ENCODE data around the gene SAMD3. TPM values are rescaled to one million over a fixed set of nuclear protein-coding genes. Genes with fewer than 3 reads are reported as not detected.

Gene SAMD3
- polyA plus RNA-seq, 1 of the 3 experiments (the other 2 are of a cell fraction): 16.0 TPM

GRCh38 chr6:130129762-130130246, 92.9 kb downstream of the SAMD3 start:
- 72% methylated on average over 6 of the region's 6 CpGs for WGBS (ENCODE audit: low lambda C conversion rate)
- ChIA-PET POLR2A (no interaction called here), CTCF (no interaction called here)
- Histone ChIP-seq H3K4me2 (peak overlapping the region; percentile 20), H3K4me3 (ENCODE audit: low read depth in 2 of 2, low read length in 1 of 2) (no peak overlapping the region), H4K20me1 (ENCODE audit: insufficient read depth) (no peaks in the 10 kb centered on the region), H2AFZ (ENCODE audit: low read depth) (peak overlapping the region; percentile 6; the same call in 1 of the 2 replicates), H3K79me2 (ENCODE audit: insufficient read depth) (no peaks in the 10 kb centered on the region), H3K27me3 (ENCODE audit: insufficient read depth) (no peaks in the 10 kb centered on the region), H3K9me2 (no peaks in the 10 kb centered on the region), H3K9me3 (no peaks in the 10 kb centered on the region), H3F3A (replicated peaks; ENCODE audit: insufficient read depth) (peaks cover 14% of the 10 kb centered on the region), H3K4me1 (ENCODE audit: control insufficient read depth in 1 of 2, insufficient read depth in 2 of 2, low read depth in 1 of 2, low read length in 1 of 2) (peaks cover 0 to 16% of the 10 kb centered on the region in 2 experiments; a peak in 1 of 4 replicates), H3K27ac (ENCODE audit: low read depth in 2 of 2, low read length in 1 of 2) (peak overlapping the region in 1 of 2 experiments; percentile 69; a peak in 2 of 4 replicates), H3K36me3 (replicated peaks in 1 of 2; ENCODE audit: control insufficient read depth in 1 of 2, insufficient read depth in 2 of 2, low read length in 1 of 2) (peaks cover 4 to 5% of the 10 kb centered on the region in 2 experiments), H3K9ac (peak overlapping the region; percentile 20; the same call in 1 of the 2 replicates)
- no peak for DNase-seq
- TF ChIP-seq IRF3 (IDR thresholded peaks at IDR 0.05; ENCODE audit: low read depth, low read length) (no peak), MXI1 (IDR thresholded peaks at IDR 0.05; ENCODE audit: low read depth, low read length) (no peak), NFIC (IDR thresholded peaks at IDR 0.05; ENCODE audit: borderline replicate concordance) (no peak), SMC3 (IDR thresholded peaks at IDR 0.05; ENCODE audit: low read depth, low read length) (no peak), YY1 (IDR thresholded peaks at IDR 0.05; ENCODE audit: low read depth) (no peak), FOXM1 (IDR thresholded peaks at IDR 0.05; ENCODE audit: low read depth) (no peak), CHD2 (IDR thresholded peaks at IDR 0.05; ENCODE audit: low read length, partially characterized antibody) (no peak), FOXJ3 (CRISPR knock-in tag; IDR thresholded peaks at IDR 0.05) (no peak), EZH2phosphoT487 (IDR thresholded peaks at IDR 0.05; ENCODE audit: borderline replicate concordance, low read depth) (no peak), FOSL2 (IDR thresholded peaks at IDR 0.05; ENCODE audit: borderline replicate concordance, low read depth) (no peak), POLR2AphosphoS5 (IDR thresholded peaks at IDR 0.05; ENCODE audit: low read depth, low read length) (no peak), SIN3A (IDR thresholded peaks at IDR 0.05; ENCODE audit: borderline replicate concordance, low read depth, low read length) (no peak), ELF1 (IDR thresholded peaks at IDR 0.05) (no peak), MEF2A (IDR thresholded peaks at IDR 0.05; ENCODE audit: borderline replicate concordance, low read depth) (no peak), REST (IDR thresholded peaks at IDR 0.05; ENCODE audit: low read depth, low read length) (no peak), RFX5 (IDR thresholded peaks at IDR 0.05; ENCODE audit: low read length) (no peak), RXRA (IDR thresholded peaks at IDR 0.05; ENCODE audit: borderline replicate concordance, low read depth) (no peak), RCOR1 (IDR thresholded peaks at IDR 0.05; ENCODE audit: low read length) (no peak), CTCF (IDR thresholded peaks at IDR 0.05) (no peak), EP300 (IDR thresholded peaks at IDR 0.05; ENCODE audit: borderline replicate concordance in 1 of 2, low read depth in 1 of 2, low read length in 1 of 2) (no peak), ZBTB33 (IDR thresholded peaks at IDR 0.05; ENCODE audit: borderline replicate concordance, low read depth) (no peak), NRF1 (IDR thresholded peaks at IDR 0.05; ENCODE audit: low read depth, low read length) (no peak), TEAD4 (IDR thresholded peaks at IDR 0.05; ENCODE audit: borderline replicate concordance, insufficient read depth) (peak; percentile 19; the same call in 1 of the 2 replicates), TAF1 (IDR thresholded peaks at IDR 0.05; ENCODE audit: borderline replicate concordance, low read depth, low read length) (no peak), RAD21 (IDR thresholded peaks at IDR 0.05; ENCODE audit: low read length) (no peak)
